Activated T-helper 2 cell treated with anti-CD3 and anti-CD28 coated beads, Interferon-gamma antibody, Interleukin-2, Interleukin-4, amounts not matched to agents 10 μg/mL and 5 μg/mL and 100 μg/mL, durations not matched to agents 14 hours and 24 hours and 36 hours (primary cell): ENCODE data around the gene SLAMF1. TPM values are rescaled to one million over a fixed set of nuclear protein-coding genes. Genes with fewer than 3 reads are reported as not detected.

ENCODE experiments used
- total RNA-seq: library from RNA; stranded (reverse); gene quantifications from 2 replicates; pipeline ENCODE4 v1.2.3, GENCODE V29; 2022

SLAMF1 gene
- total RNA-seq, 1 donor from 2014 or later, result 74.6 TPM

Other genes with a start within 250 kb of the SLAMF1 start
- not detected in 2 replicates for gene VANGL2, start 246.5 kb downstream of the SLAMF1 start, total RNA-seq
- gene SLAMF6, start 123.8 kb downstream of the SLAMF1 start, total RNA-seq, result 11.8 and 13.0 TPM in 2 replicates
- 14.1 and 14.9 TPM in 2 replicates for gene CD84, start 67.5 kb downstream of the SLAMF1 start, total RNA-seq
- 101 and 103 TPM in 2 replicates for gene CD48, start 64.8 kb upstream of the SLAMF1 start, total RNA-seq
- 4.1 and 5.5 TPM in 2 replicates for gene SLAMF7, start 92.2 kb upstream of the SLAMF1 start, total RNA-seq
- 0.28 and 0.34 TPM in 2 replicates for gene LY9, start 149.1 kb upstream of the SLAMF1 start, total RNA-seq
- gene CD244, start 215.8 kb upstream of the SLAMF1 start, total RNA-seq, result 0.21 and 0.32 TPM in 2 replicates
- not detected in 2 replicates for gene ITLN1, start 238.1 kb upstream of the SLAMF1 start, total RNA-seq